Skin of body (tissue), 2 donors: ENCODE results near the gene ADAMTS4. TPM values are rescaled to one million over a fixed set of nuclear protein-coding genes. Genes with fewer than 3 reads are reported as not detected.

Source experiments
- DNase-seq: peaks from one replicate; lab custom pipeline; 2025; lab: John Stamatoyannopoulos, UW
- total RNA-seq: library from RNA; depleted of rRNA; stranded (reverse); fragments of >200 nt; gene quantifications from one replicate; pipeline ENCODE4 v1.2.3, GENCODE V29; 2014

The ADAMTS4 gene
- total RNA-seq, 1 donor from 2014 or later, result 6.8 TPM

DNA sequence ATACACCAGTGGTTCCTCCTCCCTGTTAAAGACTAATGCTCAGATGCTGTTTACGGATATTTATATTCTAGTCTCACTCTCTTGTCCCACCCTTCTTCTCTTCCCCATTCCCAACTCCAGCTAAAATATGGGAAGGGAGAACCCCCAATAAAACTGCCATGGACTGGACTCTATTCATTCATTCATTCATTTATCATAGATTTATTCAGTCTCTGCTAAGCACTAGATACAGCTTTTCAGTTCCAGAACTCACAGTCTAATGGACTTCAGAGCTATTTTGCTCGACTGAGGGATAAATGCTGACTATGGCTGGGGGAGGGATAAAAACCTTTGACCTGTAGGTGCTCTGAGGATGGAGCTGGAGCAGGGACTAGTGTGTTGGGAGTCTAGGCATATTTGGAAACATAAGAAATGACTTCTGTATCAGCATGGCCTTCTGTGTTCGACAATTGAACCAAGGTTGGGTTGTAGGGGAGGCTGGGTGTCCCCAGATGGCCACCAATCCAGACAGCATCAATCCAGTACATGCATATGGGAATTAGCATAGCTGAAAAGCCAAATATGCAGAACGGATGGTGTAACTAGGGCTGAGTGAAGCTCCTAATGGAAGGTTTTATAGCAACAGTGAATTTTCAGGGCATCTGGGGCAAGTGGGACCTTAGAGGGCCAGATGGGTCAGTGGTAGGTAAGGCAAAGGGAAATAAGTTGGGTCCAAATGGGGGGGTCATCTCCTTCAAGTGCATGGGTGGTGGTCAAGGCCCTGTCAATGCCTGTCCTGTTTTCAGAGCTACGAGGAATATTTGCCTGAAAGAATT lies 20.4 kb upstream of the ADAMTS4 start:
- DNase-seq, result no peak

DNA sequence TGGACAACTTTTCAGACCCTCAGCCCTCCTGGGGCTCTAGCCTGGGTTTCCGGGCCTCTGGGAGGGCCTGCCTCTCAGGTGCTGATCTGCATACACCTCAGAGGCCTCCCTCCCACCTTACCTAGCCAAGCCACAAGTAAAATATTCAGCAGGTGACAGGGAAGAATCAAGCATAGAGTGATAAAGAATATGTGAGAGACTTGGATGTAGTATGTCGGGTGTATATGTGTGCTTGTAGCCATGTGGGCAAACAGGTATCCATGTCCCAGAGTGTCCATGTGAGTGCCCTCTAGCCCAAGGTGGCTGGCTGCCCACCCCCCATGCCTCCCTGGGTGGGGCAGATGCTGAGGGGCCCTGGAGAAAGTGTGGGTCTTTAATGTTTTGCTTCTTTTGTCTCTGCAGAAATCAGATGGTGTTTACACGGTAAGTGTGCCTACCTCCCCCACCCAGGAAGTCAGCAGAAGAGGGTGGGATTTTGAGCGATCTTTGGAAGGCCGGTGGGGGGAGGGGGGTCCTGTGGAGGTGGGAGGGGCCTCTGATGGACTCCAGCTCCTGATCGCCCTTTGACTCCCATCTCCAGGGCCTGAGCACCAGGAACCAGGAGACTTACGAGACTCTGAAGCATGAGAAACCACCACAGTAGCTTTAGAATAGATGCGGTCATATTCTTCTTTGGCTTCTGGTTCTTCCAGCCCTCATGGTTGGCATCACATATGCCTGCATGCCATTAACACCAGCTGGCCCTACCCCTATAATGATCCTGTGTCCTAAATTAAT lies 19.6 kb upstream of the ADAMTS4 start:
- DNase-seq, result no peak

DNA sequence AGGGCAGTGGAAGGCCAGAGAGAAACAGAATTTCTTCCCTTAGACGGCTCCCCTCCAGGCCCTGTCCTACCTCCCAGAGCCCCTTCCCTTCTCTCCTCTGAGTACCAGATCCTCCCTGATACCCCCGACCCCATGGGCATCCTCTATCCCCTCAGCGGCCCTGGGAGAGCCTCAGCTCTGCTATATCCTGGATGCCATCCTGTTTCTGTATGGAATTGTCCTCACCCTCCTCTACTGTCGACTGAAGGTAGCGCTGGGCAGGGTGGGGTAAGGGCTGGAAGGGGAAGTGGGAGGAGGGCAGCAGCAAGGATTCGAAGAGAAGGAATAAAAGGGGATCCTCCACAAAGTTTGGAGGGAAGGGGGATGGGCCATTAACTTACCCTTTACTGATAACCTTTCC lies 19.0 kb upstream of the ADAMTS4 start:
- no peak for DNase-seq

DNA sequence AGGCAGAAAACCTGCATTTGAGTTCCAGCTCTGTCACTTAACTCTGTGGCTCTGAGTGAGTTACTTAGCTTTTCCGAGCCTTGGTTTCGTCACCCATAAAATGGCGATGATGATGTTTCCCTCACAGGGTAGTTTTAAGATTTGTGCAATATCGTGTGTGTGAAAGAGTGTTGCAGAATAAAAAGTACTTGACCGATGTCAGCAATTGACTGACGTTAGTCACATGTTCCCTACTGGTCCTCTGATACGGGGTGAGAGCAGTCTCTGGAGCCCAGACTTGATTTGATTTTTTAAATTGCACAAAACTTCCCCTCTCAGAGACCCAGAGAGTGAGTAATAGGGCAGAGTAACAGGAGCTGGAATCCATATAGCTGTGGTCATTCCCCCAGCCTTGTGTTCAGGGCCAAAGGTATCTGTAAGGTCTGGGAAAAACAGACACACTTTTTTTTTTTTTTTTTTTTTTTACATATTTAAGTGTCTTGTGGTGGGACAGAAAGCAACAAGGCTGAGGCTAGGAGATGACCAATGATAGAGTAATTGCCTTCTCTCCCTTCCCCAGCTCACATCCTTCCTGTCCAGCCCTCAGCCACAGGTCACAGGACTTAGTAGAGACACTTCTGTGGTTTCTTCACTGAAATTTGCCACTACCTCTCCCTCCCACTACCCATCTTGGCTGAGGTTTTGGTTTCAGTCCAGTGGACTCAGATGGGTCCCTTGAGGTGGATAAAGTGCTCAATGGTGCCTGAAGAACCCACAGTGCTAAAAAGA lies 18.3 kb upstream of the ADAMTS4 start:
- DNase-seq, result no peak

DNA sequence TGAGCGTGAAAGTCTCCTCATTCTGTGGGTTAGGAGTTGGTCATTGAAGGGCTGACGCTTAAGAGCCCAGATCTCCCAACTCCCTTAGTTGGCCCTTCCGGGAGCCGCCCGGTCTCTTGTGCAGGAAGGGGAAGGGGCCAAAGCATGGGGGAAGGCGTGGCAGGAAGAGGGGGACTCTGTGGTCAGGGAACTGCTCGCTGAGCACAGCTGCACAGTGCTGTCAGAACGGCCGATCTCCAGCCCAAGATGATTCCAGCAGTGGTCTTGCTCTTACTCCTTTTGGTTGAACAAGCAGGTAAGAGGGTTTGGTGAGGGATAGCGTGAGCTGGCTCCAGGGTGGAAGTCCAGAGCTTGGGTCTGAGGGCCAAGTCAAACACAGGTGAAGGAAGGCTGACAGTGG lies 16.2 kb upstream of the ADAMTS4 start, which contains the start of gene FCER1G:
Gene FCER1G, plus strand, starts transcription at position 220 of the 400 bp plus-strand sequence. Its CDS starts 27 bp downstream, at position 247.
- no peak for DNase-seq

DNA sequence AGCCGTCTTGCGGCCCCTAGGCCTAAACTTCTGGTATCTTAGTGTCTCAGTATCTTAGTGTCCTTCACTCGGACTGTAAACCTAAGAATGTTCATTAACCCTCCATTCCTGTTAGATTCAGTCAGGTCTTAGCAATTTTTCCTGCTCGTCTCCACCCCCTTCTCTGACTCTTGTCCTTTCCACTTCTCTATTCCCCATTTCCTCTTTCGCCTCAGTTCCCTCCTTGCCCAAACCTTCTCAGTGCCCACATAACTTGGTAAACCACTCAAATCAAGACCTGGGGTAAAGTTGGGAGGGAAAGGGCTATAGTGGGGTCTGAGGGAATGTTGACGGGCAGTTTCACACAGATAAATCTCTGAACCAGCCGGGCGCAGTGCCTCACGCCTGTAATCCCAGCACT lies 15.5 kb upstream of the ADAMTS4 start:
- DNase-seq, result no peak

DNA sequence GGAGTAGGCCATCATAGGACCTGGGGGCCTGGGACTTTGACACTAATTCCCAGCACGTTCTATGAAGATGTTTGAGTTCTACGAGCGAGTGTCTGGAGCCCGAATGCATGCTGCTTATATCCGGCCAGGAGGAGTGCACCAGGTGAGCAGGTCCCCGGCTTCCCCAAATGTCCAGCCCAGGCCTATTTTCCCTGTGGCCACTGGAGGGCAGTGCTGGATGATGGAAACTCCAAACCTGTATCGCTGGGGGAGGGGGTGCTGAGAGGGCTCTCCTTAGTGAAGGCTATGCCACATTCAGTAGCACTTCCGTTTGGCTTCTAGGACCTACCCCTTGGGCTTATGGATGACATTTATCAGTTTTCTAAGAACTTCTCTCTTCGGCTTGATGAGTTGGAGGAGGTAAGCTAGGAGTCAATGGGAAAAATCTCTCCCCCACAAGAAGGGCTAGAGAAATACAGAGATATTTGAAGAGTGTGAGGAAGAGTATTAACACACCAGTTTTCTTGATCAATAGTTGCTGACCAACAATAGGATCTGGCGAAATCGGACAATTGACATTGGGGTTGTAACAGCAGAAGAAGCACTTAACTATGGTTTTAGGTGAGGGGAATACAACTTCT lies 11.0 kb upstream of the ADAMTS4 start:
- DNase-seq, result peak; percentile 39

DNA sequence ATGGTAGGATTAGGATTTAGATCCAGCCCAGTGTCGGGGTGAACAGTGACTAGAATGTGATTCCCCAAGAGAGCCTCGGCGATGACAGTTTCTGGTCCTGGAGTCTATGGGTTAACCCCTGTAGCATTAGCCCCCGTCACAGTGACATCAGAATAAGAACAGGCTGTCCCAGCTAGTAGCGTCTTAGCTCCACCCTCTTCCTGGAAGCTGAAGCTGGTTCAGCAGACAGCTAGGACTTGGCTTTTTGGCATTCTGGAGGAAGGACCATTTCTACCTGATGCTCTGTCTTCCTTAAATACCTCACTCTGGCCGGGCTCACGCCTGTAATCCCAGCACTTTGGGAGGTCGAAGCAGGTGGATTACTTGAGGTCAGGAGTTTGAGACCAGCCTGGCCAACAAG lies 8.3 kb upstream of the ADAMTS4 start:
- no peak for DNase-seq

DNA sequence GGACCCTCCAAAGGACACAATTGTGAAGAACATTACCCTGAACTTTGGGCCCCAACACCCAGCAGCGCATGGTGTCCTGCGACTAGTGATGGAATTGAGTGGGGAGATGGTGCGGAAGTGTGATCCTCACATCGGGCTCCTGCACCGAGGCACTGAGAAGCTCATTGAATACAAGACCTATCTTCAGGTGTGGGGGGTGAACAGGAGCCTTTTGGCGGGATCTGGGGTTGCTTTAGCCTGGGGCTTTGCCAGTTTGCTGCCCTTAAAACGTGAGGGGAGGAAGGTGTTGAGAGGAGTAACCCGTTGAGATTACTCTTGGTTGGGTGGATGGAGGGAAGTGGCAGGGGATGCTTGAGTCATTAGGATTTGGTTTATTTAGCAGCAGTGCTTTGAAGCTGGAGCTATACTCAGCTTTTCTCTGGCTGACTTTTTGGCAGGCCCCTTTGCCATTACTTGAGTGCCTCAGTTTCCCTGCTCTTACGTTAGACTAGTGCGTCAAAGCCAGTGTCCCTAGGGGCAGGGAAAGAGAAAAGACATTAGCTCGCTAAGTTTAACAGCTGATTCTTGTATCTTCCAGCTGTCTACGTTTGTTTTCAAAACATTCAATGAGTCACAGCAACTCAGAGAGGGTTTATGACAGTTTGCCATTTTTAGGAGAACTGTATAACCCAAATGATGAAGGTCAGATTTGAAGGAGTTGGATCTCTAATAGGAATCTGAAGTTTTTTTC lies 7.7 kb upstream of the ADAMTS4 start:
- DNase-seq, result no peak

DNA sequence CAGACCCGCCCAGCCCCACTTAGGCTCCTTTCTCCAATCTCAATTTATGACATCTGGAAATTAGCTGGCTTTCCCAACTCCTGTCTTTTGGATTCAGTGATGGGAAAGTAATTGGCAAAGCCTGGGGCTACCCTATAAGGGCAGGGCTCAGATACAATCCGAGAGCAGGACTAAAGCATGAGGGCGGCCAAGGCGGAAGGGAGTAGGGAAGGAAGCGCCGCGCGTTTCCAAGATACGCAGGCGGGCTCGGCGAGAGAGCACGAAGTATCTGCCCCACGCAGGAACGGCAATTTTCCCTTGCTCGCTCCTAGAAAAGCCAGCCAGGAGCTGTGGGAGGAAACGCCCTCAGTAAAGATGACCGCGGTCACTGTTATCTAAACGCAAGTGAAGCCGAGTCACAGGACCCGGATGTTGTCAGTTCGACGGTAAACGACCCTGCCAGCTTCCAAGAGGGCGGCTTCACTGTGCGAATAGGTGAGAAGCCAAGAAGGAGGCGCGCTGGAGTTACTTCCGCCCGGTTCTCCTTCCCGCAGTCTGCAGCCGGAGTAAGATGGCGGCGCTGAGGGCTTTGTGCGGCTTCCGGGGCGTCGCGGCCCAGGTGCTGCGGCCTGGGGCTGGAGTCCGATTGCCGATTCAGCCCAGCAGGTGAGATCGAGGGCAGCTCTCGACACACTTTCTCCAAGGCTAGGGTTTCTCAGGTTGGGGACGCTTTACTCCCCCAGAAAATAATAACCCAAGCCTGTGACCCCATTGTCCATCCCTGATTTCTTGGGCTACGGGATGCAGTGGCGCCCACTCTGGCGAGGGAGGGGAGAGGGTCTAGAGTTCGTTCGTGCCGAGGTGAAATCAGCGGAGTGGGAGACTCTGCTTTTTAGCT lies 3.2 kb upstream of the ADAMTS4 start, which contains the start of gene NDUFS2:
Gene NDUFS2, plus strand, starts transcription at position 532 of the 877 bp plus-strand sequence. Its CDS starts 19 bp downstream, at position 551.
- peak; percentile 99 for DNase-seq

DNA sequence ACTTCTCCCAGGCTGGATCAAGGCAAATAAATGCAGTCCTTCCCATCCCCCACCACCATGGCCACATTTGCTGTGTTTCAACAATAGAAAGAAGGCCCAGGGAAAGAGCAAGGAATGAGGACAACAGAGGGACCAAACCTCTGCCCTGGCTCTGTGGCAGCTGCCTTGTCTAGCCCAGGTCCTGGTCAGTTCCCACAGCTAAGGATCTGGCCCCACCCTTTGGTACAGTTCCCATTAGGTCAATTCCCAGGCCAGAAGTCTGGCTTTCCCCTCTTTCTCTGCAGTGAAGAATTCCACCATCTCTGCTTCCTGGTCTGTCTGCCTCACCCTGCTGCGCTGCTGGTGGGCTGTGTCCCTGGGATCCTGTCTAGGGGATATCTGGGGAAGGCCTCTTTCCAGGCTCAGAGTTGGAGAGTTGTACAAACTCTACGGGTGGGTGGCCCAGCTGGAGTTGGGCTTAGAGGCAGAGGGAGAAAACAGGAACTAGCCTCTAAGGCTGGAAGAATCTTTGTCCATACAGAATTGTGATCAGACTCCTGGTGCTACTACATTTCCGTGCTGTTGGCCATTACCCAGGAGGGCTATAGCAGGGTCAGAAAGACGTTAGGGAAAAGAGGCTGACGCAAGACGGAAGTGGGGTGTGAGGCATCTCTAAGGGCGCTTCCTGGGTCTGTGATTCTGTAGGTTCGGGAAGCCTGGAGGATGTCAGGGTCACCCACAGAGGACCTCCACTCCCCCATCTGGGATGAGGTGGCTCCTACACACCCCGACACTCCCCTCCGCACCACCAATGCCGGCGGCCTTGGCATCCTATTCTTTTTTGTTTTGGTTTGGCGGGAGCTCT lies 2.4 kb upstream of the ADAMTS4 start:
- DNase-seq, result peak; percentile 83

DNA sequence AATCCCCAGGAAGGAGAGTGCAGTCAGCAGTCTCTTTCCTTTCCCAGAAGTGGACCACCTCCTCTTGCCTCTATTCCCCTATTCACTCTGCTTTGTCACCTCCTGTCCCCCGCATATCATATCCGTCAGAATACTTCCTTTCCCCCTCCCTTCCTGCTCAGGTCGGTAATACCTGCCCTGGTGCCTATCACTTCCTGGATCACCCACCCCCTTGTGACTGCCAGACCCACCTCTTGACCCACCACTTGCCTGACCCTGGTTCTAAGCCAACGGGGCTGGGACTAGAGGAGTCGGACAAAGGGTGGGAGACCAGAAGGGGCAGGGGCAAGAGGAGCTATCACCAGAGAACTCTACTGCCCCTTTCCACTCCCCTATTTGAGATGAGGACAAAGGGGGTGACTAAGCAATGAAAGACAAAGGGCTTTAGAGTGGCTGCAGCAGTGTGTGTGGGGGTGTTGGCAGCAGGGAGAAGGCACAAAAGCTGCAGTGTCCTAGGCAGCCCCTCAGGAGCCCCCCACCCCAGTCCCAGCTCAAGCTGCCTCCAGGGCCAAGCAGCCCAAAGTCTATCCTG lies 1.7 kb upstream of the ADAMTS4 start:
- no peak for DNase-seq

DNA sequence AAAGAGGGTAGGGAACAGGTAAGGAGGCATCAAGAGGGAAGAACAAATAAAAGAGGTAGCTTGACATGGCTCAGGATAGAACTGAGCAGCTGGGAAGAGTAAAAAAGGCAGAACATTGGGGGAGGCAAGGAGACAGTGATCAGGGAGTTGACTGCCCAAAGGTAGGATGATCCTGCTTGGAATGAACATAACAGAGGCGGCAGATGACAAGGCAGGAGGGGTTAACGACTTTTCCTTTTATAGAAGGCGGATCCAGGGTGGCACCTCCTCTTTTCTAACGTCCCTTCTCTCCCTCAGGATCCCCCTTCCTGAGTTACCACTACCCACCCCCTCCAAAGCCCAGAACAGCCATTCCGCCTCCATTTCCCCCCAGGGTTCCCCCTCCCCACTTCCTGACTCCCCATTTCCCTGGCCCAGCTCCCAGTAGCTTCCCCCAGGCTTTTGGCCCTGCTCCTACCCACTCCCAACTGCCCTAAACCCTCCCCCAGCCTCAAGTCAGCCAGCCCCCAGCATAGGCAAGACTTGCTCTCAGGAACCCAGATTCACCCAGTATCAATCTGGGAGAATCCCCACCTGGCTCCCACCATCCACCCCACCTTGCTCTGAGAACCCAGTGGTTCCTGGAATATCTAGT lies 769 bp upstream of the ADAMTS4 start:
- peak; percentile 18 for DNase-seq

DNA sequence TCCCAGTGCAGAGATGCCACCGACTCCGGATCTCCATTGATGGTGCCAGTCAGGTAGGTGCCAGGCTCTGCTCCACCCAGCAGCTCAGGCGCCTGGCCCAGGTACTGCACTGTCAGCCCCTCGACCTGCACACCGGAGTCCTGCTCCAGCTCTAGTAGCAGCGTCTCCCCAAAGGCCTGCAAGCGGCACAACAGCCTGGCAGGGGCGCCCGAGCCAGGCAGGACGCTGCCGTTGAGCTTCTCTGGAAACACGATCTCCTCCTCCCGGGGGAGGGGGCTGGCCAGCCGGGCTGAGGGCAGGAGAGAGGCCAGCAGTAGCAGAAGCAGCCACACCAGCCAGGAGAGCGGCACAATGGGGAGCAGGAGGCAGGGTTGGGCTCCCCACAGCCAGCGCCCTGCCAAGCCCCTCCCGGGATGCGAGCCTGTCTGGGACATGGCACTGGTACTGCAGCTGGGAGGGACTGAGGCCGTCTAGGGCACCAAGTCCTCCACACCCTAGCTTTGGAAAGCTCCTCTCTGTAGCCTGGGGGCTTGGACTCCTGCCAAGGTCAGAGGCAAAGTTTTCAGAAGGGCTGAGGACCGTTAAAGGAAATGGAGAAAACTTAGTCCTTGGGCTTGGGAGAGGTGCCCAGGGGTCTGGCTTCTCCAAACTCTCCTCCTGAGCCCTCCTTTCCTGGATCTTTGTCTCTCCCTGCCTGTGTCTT lies 509 bp downstream of the ADAMTS4 start:
- peak; percentile 60 for DNase-seq

DNA sequence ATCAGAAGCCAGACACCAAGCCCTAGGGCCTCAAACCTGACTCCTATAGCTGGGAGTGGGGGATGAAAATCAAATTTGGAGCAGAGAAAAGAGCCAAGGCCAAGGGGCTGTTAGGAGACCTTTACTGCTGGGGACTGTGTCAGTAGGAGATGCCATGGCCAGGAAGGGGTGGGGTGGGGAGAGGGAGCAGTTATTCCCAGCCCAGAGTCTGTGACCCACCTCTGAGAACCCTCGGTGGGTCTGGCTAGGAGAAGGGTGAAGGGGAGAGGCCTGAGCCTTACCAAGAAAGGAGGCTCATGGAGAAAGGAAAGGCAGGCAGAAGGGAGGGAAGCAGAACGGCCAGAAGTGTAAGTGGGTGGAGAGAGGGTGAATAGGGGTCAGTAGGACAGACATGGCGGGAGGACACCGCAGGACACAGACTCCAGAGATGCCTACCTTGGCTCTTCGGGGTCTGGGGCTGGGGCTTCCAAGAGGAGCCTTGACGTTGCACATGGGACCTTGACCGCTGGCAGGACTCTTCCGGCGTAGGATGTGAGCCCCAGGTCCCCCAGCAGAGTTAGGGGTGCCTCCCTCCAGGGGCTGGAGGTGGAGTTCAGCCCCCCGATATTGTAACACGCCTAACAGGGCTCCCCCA lies 1.2 kb downstream of the ADAMTS4 start:
- no peak for DNase-seq
